CD8-positive, alpha-beta memory T cell (primary cell): ENCODE data around the gene MAP7D1. TPM values are rescaled to one million over a fixed set of nuclear protein-coding genes. Genes with fewer than 3 reads are reported as not detected.

Source experiments
- CTCF ChIA-PET: fragments of 350-600 bp; sonication (Branson Sonifier 250); formaldehyde crosslinking; loops from one replicate; lab custom pipeline; 2021; ENCODE audit warnings: antibody characterized with exemption; lab: Charles Lee
- POLR2A ChIA-PET: fragments of 350-600 bp; sonication (Branson Sonifier 250); formaldehyde crosslinking; loops from one replicate; lab custom pipeline; 2021; ENCODE audit warnings: antibody characterized with exemption; lab: Charles Lee
- DNase-seq, 5 donors: peaks; one replicate each; pipeline versions ENCODE4 v3.0.0 to v3.0.0-alpha.2; 2020 to 2022; ENCODE audit warnings: mixed read lengths in 1 of 5
- H3K27ac ChIP-seq: one replicate; pipeline ENCODE4 v1.7.0; 2013; ENCODE audit warnings: low read depth, mild to moderate bottlenecking, low read length, moderate library complexity
- H3K27me3 ChIP-seq: 2 replicates; pipeline ENCODE4 v1.7.0; 2013; ENCODE audit warnings: low read length, mild to moderate bottlenecking; ENCODE audit not compliant: insufficient read depth, poor library complexity, severe bottlenecking
- H3K36me3 ChIP-seq: 2 replicates; pipeline ENCODE4 v1.7.0; 2013; ENCODE audit warnings: mild to moderate bottlenecking, low read length, moderate library complexity; ENCODE audit not compliant: insufficient read depth
- H3K4me1 ChIP-seq: 2 replicates; pipeline ENCODE4 v1.7.0; 2013; ENCODE audit warnings: mild to moderate bottlenecking, low read length, moderate library complexity; ENCODE audit not compliant: insufficient read depth
- H3K4me3 ChIP-seq: 2 replicates; pipeline ENCODE4 v1.7.0; 2013; ENCODE audit warnings: mild to moderate bottlenecking, low read length
- H3K9me3 ChIP-seq: 2 replicates; pipeline ENCODE4 v1.7.0; 2013; ENCODE audit warnings: mild to moderate bottlenecking, low read length
- H3K27ac Mint-ChIP-seq, 8 donors: one replicate each; pipeline ENCODE4 v1.8.0; 2020 to 2021; ENCODE audit warnings: mixed read lengths in 8 of 8, mild to moderate bottlenecking in 6 of 8, inconsistent platforms in 3 of 8, moderate library complexity in 3 of 8
- H3K27me3 Mint-ChIP-seq, 2 donors: one replicate each; pipeline ENCODE4 v1.8.0; 2020 to 2021; ENCODE audit warnings: mixed read lengths in 2 of 2, mild to moderate bottlenecking in 1 of 2, moderate library complexity in 1 of 2
- H3K36me3 Mint-ChIP-seq, 3 donors: one replicate each; pipeline ENCODE4 v1.8.0; 2020 to 2021; ENCODE audit warnings: mixed read lengths in 3 of 3, inconsistent platforms in 1 of 3, mild to moderate bottlenecking in 1 of 3
- H3K4me1 Mint-ChIP-seq, 3 donors: one replicate each; pipeline ENCODE4 v1.8.0; 2020 to 2021; ENCODE audit warnings: mixed read lengths in 3 of 3, inconsistent platforms in 1 of 3, mild to moderate bottlenecking in 1 of 3
- H3K4me3 Mint-ChIP-seq, 7 donors: one replicate each; pipeline ENCODE4 v1.8.0; 2020 to 2021; ENCODE audit warnings: mixed read lengths in 7 of 7, mild to moderate bottlenecking in 6 of 7, moderate library complexity in 4 of 7, inconsistent platforms in 2 of 7
- H3K9me3 Mint-ChIP-seq, 5 donors: one replicate each; pipeline ENCODE4 v1.8.0; 2020 to 2022; ENCODE audit warnings: mixed read lengths in 5 of 5, mild to moderate bottlenecking in 3 of 5, moderate library complexity in 2 of 5, inconsistent platforms in 1 of 5
- polyA plus RNA-seq: library from polyadenylated mRNA; unstranded; fragments of 300-500 nt; fragmentation: Illumina TruSeq; gene quantifications from one replicate; pipeline ENCODE4 v1.2.3, GENCODE V29; 2021
- total RNA-seq, 2 experiments: library from RNA; stranded (reverse); gene quantifications; one replicate each; pipeline ENCODE4 v1.2.3, GENCODE V29; 2021

The MAP7D1 gene
- total and polyA plus RNA-seq, 3 experiments from 2014 or later, result 55.4 to 185 (median 183) TPM

- no peak overlapping the region for H3K27ac ChIP-seq
- POLR2A ChIA-PET, result no interaction called here
- peaks cover 28 to 46% of the 10 kb centered on the region in 2 donors for H3K27me3 Mint-ChIP-seq
- peaks cover 13 to 31% (median 21%) of the 10 kb centered on the region in 3 donors for H3K4me1 Mint-ChIP-seq
- H3K4me3 ChIP-seq, result no peak overlapping the region
- DNase-seq, result peak in 1 of 5 donors; percentile 24
- peak overlapping the region in 2 of 8 donors; percentile 12 to 15 for H3K27ac Mint-ChIP-seq
- H3K9me3 Mint-ChIP-seq, result no peaks in the 10 kb centered on the region
- H3K4me1 ChIP-seq, result no peaks in the 10 kb centered on the region
- H3K9me3 ChIP-seq, result no peaks in the 10 kb centered on the region
- peak overlapping the region in 2 of 7 donors; percentile 1 to 2 for H3K4me3 Mint-ChIP-seq
- H3K36me3 Mint-ChIP-seq, result peaks cover 0 to 5% (median 0%) of the 10 kb centered on the region in 3 donors
- H3K36me3 ChIP-seq, result no peaks in the 10 kb centered on the region
- H3K27me3 ChIP-seq, result peaks cover 18% of the 10 kb centered on the region
- CTCF ChIA-PET, result no interaction called here
Measured at GRCh38 chr1:36123356-36123755, 32.6 kb upstream of the MAP7D1 start.

GRCh38 chr1:36124404-36125128 lies 31.4 kb upstream of the MAP7D1 start:
- Histone ChIP-seq H3K9me3 (no peaks in the 10 kb centered on the region), H3K27me3 (peaks cover 18% of the 10 kb centered on the region), H3K4me1 (no peaks in the 10 kb centered on the region), H3K27ac (no peak overlapping the region), H3K36me3 (no peaks in the 10 kb centered on the region), H3K4me3 (no peak overlapping the region)
- peak overlapping the region in 5 of 7 donors; percentile 32 to 71 (median 63) for H3K4me3 Mint-ChIP-seq
- DNase-seq, result no peak
- POLR2A ChIA-PET, result no interaction called here
- H3K4me1 Mint-ChIP-seq, result peaks cover 13 to 31% (median 21%) of the 10 kb centered on the region in 3 donors
- peaks cover 0 to 5% (median 0%) of the 10 kb centered on the region in 3 donors for H3K36me3 Mint-ChIP-seq
- H3K27me3 Mint-ChIP-seq, result peaks cover 28 to 46% of the 10 kb centered on the region in 2 donors
- no peaks in the 10 kb centered on the region for H3K9me3 Mint-ChIP-seq
- H3K27ac Mint-ChIP-seq, result peak overlapping the region in 1 of 8 donors; percentile 17
- CTCF ChIA-PET, result no interaction called here

DNA sequence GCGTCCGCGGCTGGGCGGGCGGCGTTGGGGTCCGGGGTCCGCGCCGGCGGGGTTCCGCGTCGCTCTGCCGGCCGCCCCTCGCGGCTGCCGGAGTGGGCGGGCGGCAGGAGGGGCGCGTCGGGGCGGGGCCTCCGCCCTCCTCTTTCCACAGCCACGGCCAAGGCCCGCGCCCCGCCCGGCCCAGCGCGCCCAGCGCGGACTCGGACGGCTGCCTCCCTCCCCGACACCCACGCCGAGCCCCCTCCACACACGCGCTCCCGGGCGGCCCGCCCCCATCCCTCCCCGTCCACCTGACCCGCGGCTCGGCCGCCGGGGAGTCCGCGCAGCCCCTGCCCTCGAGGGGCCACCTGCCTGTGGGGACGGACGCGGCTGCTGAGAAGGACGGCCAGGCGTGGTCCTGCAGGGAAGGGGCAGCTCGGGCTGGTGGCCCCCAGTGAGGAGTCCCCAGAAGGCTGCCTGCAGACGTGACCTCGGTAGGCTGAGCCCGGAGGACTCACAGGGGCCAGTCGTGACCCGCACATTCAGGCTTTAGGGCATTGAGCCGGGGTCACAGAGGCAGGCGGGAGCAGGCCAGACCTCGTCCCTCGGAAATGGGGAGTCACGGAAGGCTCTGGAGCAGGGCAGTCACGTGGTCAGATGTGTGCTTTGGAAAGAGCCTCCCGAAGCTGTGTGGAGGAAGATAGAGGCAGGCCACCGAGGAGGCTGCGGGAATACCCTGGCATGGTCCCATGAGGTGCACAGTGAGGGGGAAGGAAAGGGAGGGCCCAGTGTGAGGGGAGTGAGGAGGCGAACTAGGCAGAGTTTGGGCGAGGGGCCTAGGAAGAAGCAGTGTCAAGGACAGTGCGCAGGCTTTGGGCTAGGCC lies 30.6 kb upstream of the MAP7D1 start, which contains the start of gene COL8A2:
TSS of gene COL8A2 (minus strand) at position 94 of the 863 bp plus-strand sequence. CDS start 24,980 bp downstream, outside the sequence.
- Histone ChIP-seq H3K27ac (no peak within 1 kb of the TSS), H3K36me3 (no peaks in the 10 kb centered on the region), H3K4me3 (no peak within 1 kb of the TSS), H3K9me3 (no peaks in the 10 kb centered on the region), H3K27me3 (peaks cover 18% of the 10 kb centered on the region), H3K4me1 (no peaks in the 10 kb centered on the region)
- H3K4me3 Mint-ChIP-seq, result peak within 1 kb of the TSS in 6 of 7 donors; percentile 42 to 86 (median 67)
- H3K4me1 Mint-ChIP-seq, result peaks cover 13 to 31% (median 21%) of the 10 kb centered on the region in 3 donors
- peak within 1 kb of the TSS in 4 of 8 donors; percentile 17 to 63 (median 62) for H3K27ac Mint-ChIP-seq
- H3K27me3 Mint-ChIP-seq, result peaks cover 28 to 41% of the 10 kb centered on the region in 2 donors
- H3K9me3 Mint-ChIP-seq, result no peaks in the 10 kb centered on the region
- peaks cover 0 to 5% (median 0%) of the 10 kb centered on the region in 3 donors for H3K36me3 Mint-ChIP-seq
- ChIA-PET CTCF (no interaction called here), POLR2A (no interaction called here)
- DNase-seq, result no peak

DNA sequence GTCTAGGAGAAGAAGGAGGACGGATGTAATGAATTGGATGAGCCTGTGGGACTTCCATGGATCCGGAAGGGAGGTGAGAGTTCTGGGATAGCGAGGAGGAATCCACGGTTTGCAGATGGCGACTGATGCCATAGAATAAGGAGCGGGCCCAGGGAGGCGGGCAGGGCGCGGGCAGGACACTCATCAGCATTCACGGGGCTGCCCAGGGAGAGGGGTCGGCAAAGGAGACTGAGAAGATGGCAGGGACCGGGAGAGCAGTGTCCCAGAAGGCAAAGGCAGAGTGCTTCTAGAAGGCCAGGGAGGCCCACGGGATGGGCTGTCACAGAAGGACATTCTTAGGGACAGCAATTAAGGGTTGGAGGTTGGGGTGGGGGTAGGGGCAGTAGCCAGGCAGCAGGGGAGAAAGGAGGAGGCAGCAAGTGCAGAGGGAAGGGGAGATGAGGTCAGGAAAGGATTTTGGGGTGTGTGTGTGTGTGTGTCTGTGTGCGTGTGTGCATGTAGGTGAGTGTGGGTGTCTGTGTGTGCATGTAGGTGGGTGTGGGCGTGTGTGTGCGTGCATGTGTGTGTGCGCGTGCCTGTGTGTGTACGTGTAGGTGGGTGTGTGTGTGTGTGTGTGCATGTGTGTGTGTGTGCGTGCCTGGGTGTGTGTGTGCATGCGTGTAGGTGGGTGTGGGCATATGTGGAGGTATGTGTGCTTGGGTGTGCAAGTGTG lies 29.8 kb upstream of the MAP7D1 start:
- no peaks in the 10 kb centered on the region for H3K9me3 Mint-ChIP-seq
- H3K36me3 Mint-ChIP-seq, result peaks cover 0 to 5% (median 0%) of the 10 kb centered on the region in 3 donors
- peaks cover 13 to 31% (median 21%) of the 10 kb centered on the region in 3 donors for H3K4me1 Mint-ChIP-seq
- Histone ChIP-seq H3K4me3 (no peak overlapping the region), H3K4me1 (no peaks in the 10 kb centered on the region), H3K9me3 (no peaks in the 10 kb centered on the region), H3K36me3 (no peaks in the 10 kb centered on the region), H3K27me3 (peaks cover 18% of the 10 kb centered on the region), H3K27ac (no peak overlapping the region)
- POLR2A ChIA-PET, result no interaction called here
- peak overlapping the region in 2 of 8 donors; percentile 61 to 63 for H3K27ac Mint-ChIP-seq
- H3K27me3 Mint-ChIP-seq, result peaks cover 28 to 41% of the 10 kb centered on the region in 2 donors
- DNase-seq, result no peak
- H3K4me3 Mint-ChIP-seq, result peak overlapping the region in 6 of 7 donors; percentile 20 to 86 (median 48)
- CTCF ChIA-PET, result no interaction called here

GRCh38 chr1:36126797-36127500 lies 29.0 kb upstream of the MAP7D1 start:
- CTCF ChIA-PET, result interaction anchor here (1.1 to 2.1 kb wide), 2 partner anchors 61 to 293 kb away, joined by 3 to 6 read pairs; no protein-coding TSS in a partner anchor
- POLR2A ChIA-PET, result no interaction called here
- H3K4me1 ChIP-seq, result no peaks in the 10 kb centered on the region
- DNase-seq, result no peak
- peaks cover 18% of the 10 kb centered on the region for H3K27me3 ChIP-seq
- no peaks in the 10 kb centered on the region for H3K36me3 ChIP-seq
- H3K4me1 Mint-ChIP-seq, result peaks cover 13 to 31% (median 21%) of the 10 kb centered on the region in 3 donors
- no peaks in the 10 kb centered on the region for H3K9me3 Mint-ChIP-seq
- H3K27me3 Mint-ChIP-seq, result peaks cover 28 to 38% of the 10 kb centered on the region in 2 donors
- no peak overlapping the region for H3K27ac Mint-ChIP-seq
- H3K36me3 Mint-ChIP-seq, result peaks cover 0 to 5% (median 0%) of the 10 kb centered on the region in 3 donors
- H3K4me3 ChIP-seq, result no peak overlapping the region
- no peak overlapping the region for H3K4me3 Mint-ChIP-seq
- H3K27ac ChIP-seq, result no peak overlapping the region
- no peaks in the 10 kb centered on the region for H3K9me3 ChIP-seq

GRCh38 chr1:36128126-36128904 lies 27.6 kb upstream of the MAP7D1 start:
- Histone ChIP-seq H3K4me1 (no peaks in the 10 kb centered on the region), H3K27me3 (peaks cover 18% of the 10 kb centered on the region), H3K27ac (no peak overlapping the region), H3K9me3 (no peaks in the 10 kb centered on the region), H3K4me3 (no peak overlapping the region), H3K36me3 (no peaks in the 10 kb centered on the region)
- H3K27me3 Mint-ChIP-seq, result peaks cover 21 to 24% of the 10 kb centered on the region in 2 donors
- ChIA-PET POLR2A (interaction anchor here (0.6 kb wide), 1 partner anchor 83 kb away, joined by 3 read pairs; no protein-coding TSS in a partner anchor), CTCF (interaction anchor here (1.1 to 2.1 kb wide), 2 partner anchors 37 to 60 kb away, joined by 4 to 6 read pairs; no protein-coding TSS in a partner anchor)
- H3K27ac Mint-ChIP-seq, result peak overlapping the region in 1 of 8 donors; percentile 50
- no peaks in the 10 kb centered on the region for H3K36me3 Mint-ChIP-seq
- H3K4me1 Mint-ChIP-seq, result peaks cover 12 to 24% (median 20%) of the 10 kb centered on the region in 3 donors
- peak overlapping the region in 1 of 7 donors; percentile 75 for H3K4me3 Mint-ChIP-seq
- no peak for DNase-seq
- H3K9me3 Mint-ChIP-seq, result no peaks in the 10 kb centered on the region
